ENCODE data around the gene DDX39B.

DDX39B gene

GRCh38 chr6:31569861-31570536 is 28.2 kb upstream of the DDX39B start:
- Histone ChIP-seq H3K27ac (ENCODE audit: insufficient read depth in 1 of 2, low read depth in 1 of 2, low read length in 2 of 2, poor library complexity in 1 of 2, severe bottlenecking in 2 of 2) (no peak overlapping the region), H3K36me3 (ENCODE audit: control insufficient read depth in 4 of 4, insufficient read depth in 4 of 4, low read length in 3 of 4) (no peaks in the 10 kb centered on the region), H3K9me3 (ENCODE audit: control extremely low read depth in 1 of 5, control insufficient read depth in 4 of 5, insufficient read depth in 2 of 5, low read depth in 1 of 5, low read length in 4 of 5) (no peaks in the 10 kb centered on the region), H3K27me3 (replicated peaks in 2 of 5; ENCODE audit: control insufficient read depth in 4 of 5, insufficient read depth in 5 of 5, low read length in 4 of 5) (no peaks in the 10 kb centered on the region), H3K4me1 (ENCODE audit: control extremely low read depth in 1 of 4, control insufficient read depth in 4 of 4, insufficient read depth in 4 of 4, low read length in 3 of 4) (peaks cover 0 to 32% (median 10%) of the 10 kb centered on the region in 4 experiments), H3K4me3 (ENCODE audit: control insufficient read depth in 1 of 7, extremely low read depth in 1 of 7, insufficient read depth in 4 of 7, low read depth in 2 of 7, low read length in 6 of 7) (no peak overlapping the region)
- DNase-seq: no peak
- CTCF ChIA-PET: interaction anchor here (0.6 to 9.9 kb wide), 6 partner anchors 7 to 26 kb away, joined by 3 to 139 read pairs (median 13); partner anchors contain the start of genes LTB, NCR3 and TNF
- WGBS (ENCODE audit: insufficient coverage): no CpG with 5 or more reads among the region's 1 CpG
- POLR2A ChIA-PET: interaction anchor here (0.7 kb wide), 1 partner anchor 82 kb away, joined by 3 read pairs; no protein-coding TSS in a partner anchor

- no peaks in the 10 kb centered on the region for H3K36me3 ChIP-seq (ENCODE audit: control insufficient read depth in 4 of 4, insufficient read depth in 4 of 4, low read length in 3 of 4)
- no peaks in the 10 kb centered on the region for H3K9me3 ChIP-seq (ENCODE audit: control extremely low read depth in 1 of 5, control insufficient read depth in 4 of 5, insufficient read depth in 2 of 5, low read depth in 1 of 5, low read length in 4 of 5)
- CTCF ChIA-PET: interaction anchor here (1.7 to 9.9 kb wide), 5 partner anchors 11 to 27 kb away, joined by 4 to 139 read pairs (median 23); partner anchors contain the start of genes LTB, NCR3, NFKBIL1 and TNF
- peak in 2 of 3 donors; percentile 63 to 66 for DNase-seq
- H3K4me1 ChIP-seq (ENCODE audit: control extremely low read depth in 1 of 4, control insufficient read depth in 4 of 4, insufficient read depth in 4 of 4, low read length in 3 of 4): peaks cover 2 to 35% (median 10%) of the 10 kb centered on the region in 4 experiments
- 58% methylated on average over 3 of the region's 3 CpGs for WGBS (ENCODE audit: insufficient coverage)
- no peaks in the 10 kb centered on the region for H3K27me3 ChIP-seq (replicated peaks in 2 of 5; ENCODE audit: control insufficient read depth in 4 of 5, insufficient read depth in 5 of 5, low read length in 4 of 5)
- H3K27ac ChIP-seq (ENCODE audit: insufficient read depth in 1 of 2, low read depth in 1 of 2, low read length in 2 of 2, poor library complexity in 1 of 2, severe bottlenecking in 2 of 2): no peak overlapping the region
- no peak overlapping the region for H3K4me3 ChIP-seq (ENCODE audit: control insufficient read depth in 1 of 7, extremely low read depth in 1 of 7, insufficient read depth in 4 of 7, low read depth in 2 of 7, low read length in 6 of 7)
- POLR2A ChIA-PET: no interaction called here
Measured at GRCh38 chr6:31568537-31568961, 26.7 kb upstream of the DDX39B start.

GRCh38 chr6:31567531-31568370 is 25.9 kb upstream of the DDX39B start:
- WGBS (ENCODE audit: insufficient coverage): 75% methylated on average over 4 of the region's 9 CpGs
- POLR2A ChIA-PET: no interaction called here
- CTCF ChIA-PET: interaction anchor here (1.7 to 9.9 kb wide), 5 partner anchors 12 to 28 kb away, joined by 4 to 139 read pairs (median 23); partner anchors contain the start of genes LTB, NCR3, NFKBIL1 and TNF

GRCh38 chr6:31560697-31561058 is 18.9 kb upstream of the DDX39B start:
- DNase-seq: no peak
- peaks cover 30 to 83% (median 61%) of the 10 kb centered on the region in 4 experiments for H3K4me1 ChIP-seq (ENCODE audit: control extremely low read depth in 1 of 4, control insufficient read depth in 4 of 4, insufficient read depth in 4 of 4, low read length in 3 of 4)
- POLR2A ChIA-PET: interaction anchor here (1.5 to 2.7 kb wide), 3 partner anchors 9 to 177 kb away, joined by 5 to 13 read pairs (median 7); partner anchors contain the start of gene LST1

More at GRCh38 chr6:31567531-31568370, 25.9 kb upstream of the DDX39B start:
- H3K27me3 ChIP-seq (replicated peaks in 2 of 5; ENCODE audit: control insufficient read depth in 4 of 5, insufficient read depth in 5 of 5, low read length in 4 of 5): no peaks in the 10 kb centered on the region
- H3K9me3 ChIP-seq (ENCODE audit: control extremely low read depth in 1 of 5, control insufficient read depth in 4 of 5, insufficient read depth in 2 of 5, low read depth in 1 of 5, low read length in 4 of 5): no peaks in the 10 kb centered on the region
- peaks cover 2 to 43% (median 12%) of the 10 kb centered on the region in 4 experiments for H3K4me1 ChIP-seq (ENCODE audit: control extremely low read depth in 1 of 4, control insufficient read depth in 4 of 4, insufficient read depth in 4 of 4, low read length in 3 of 4)
- no peak overlapping the region for H3K27ac ChIP-seq (ENCODE audit: insufficient read depth in 1 of 2, low read depth in 1 of 2, low read length in 2 of 2, poor library complexity in 1 of 2, severe bottlenecking in 2 of 2)
- H3K36me3 ChIP-seq (ENCODE audit: control insufficient read depth in 4 of 4, insufficient read depth in 4 of 4, low read length in 3 of 4): no peaks in the 10 kb centered on the region
- H3K4me3 ChIP-seq (ENCODE audit: control insufficient read depth in 1 of 7, extremely low read depth in 1 of 7, insufficient read depth in 4 of 7, low read depth in 2 of 7, low read length in 6 of 7): no peak overlapping the region
- no peak for DNase-seq

GRCh38 chr6:31559958-31560696 is 18.3 kb upstream of the DDX39B start:
- peak; percentile 58 to 91 (median 87) for DNase-seq
- CTCF ChIA-PET: interaction anchor here (1.1 to 24.7 kb wide), 6 partner anchors 11 to 258 kb away, joined by 3 to 557 read pairs (median 21); partner anchors contain the start of genes AIF1, LST1, LTB and NCR3
- WGBS (ENCODE audit: insufficient coverage): 3% methylated on average over 7 of the region's 7 CpGs
- H3K9me3 ChIP-seq (ENCODE audit: control extremely low read depth in 1 of 5, control insufficient read depth in 4 of 5, insufficient read depth in 2 of 5, low read depth in 1 of 5, low read length in 4 of 5): no peaks in the 10 kb centered on the region
- H3K4me1 ChIP-seq (ENCODE audit: control extremely low read depth in 1 of 4, control insufficient read depth in 4 of 4, insufficient read depth in 4 of 4, low read length in 3 of 4): peaks cover 30 to 83% (median 62%) of the 10 kb centered on the region in 4 experiments
- H3K4me3 ChIP-seq (ENCODE audit: control insufficient read depth in 1 of 7, extremely low read depth in 1 of 7, insufficient read depth in 4 of 7, low read depth in 2 of 7, low read length in 6 of 7): peak overlapping the region; percentile 16 to 64 (median 41)
- POLR2A ChIA-PET: interaction anchor here (1.5 to 2.7 kb wide), 3 partner anchors 9 to 177 kb away, joined by 5 to 13 read pairs (median 7); partner anchors contain the start of gene LST1
- H3K36me3 ChIP-seq (ENCODE audit: control insufficient read depth in 4 of 4, insufficient read depth in 4 of 4, low read length in 3 of 4): peaks cover 0 to 4% (median 1%) of the 10 kb centered on the region in 4 experiments
- no peaks in the 10 kb centered on the region for H3K27me3 ChIP-seq (replicated peaks in 2 of 5; ENCODE audit: control insufficient read depth in 4 of 5, insufficient read depth in 5 of 5, low read length in 4 of 5)
- H3K27ac ChIP-seq (ENCODE audit: insufficient read depth in 1 of 2, low read depth in 1 of 2, low read length in 2 of 2, poor library complexity in 1 of 2, severe bottlenecking in 2 of 2): peak overlapping the region in 1 of 2 experiments; percentile 69

More at GRCh38 chr6:31560697-31561058, 18.9 kb upstream of the DDX39B start:
- CTCF ChIA-PET: interaction anchor here (1.3 to 24.7 kb wide), 4 partner anchors 11 to 36 kb away, joined by 4 to 557 read pairs (median 82); partner anchors contain the start of genes LST1, LTB, NCR3 and NFKBIL1
- Histone ChIP-seq H3K36me3 (ENCODE audit: control insufficient read depth in 4 of 4, insufficient read depth in 4 of 4, low read length in 3 of 4) (peaks cover 0 to 4% (median 1%) of the 10 kb centered on the region in 4 experiments), H3K9me3 (ENCODE audit: control extremely low read depth in 1 of 5, control insufficient read depth in 4 of 5, insufficient read depth in 2 of 5, low read depth in 1 of 5, low read length in 4 of 5) (no peaks in the 10 kb centered on the region), H3K27me3 (replicated peaks in 2 of 5; ENCODE audit: control insufficient read depth in 4 of 5, insufficient read depth in 5 of 5, low read length in 4 of 5) (no peaks in the 10 kb centered on the region), H3K4me3 (ENCODE audit: control insufficient read depth in 1 of 7, extremely low read depth in 1 of 7, insufficient read depth in 4 of 7, low read depth in 2 of 7, low read length in 6 of 7) (peak overlapping the region in 5 of 7 experiments; percentile 16 to 64 (median 33)), H3K27ac (ENCODE audit: insufficient read depth in 1 of 2, low read depth in 1 of 2, low read length in 2 of 2, poor library complexity in 1 of 2, severe bottlenecking in 2 of 2) (peak overlapping the region in 1 of 2 experiments; percentile 69)

GRCh38 chr6:31559606-31559957 is 17.8 kb upstream of the DDX39B start:
- Histone ChIP-seq H3K27ac (ENCODE audit: insufficient read depth in 1 of 2, low read depth in 1 of 2, low read length in 2 of 2, poor library complexity in 1 of 2, severe bottlenecking in 2 of 2) (peak overlapping the region in 1 of 2 experiments; percentile 69), H3K27me3 (replicated peaks in 2 of 5; ENCODE audit: control insufficient read depth in 4 of 5, insufficient read depth in 5 of 5, low read length in 4 of 5) (no peaks in the 10 kb centered on the region), H3K9me3 (ENCODE audit: control extremely low read depth in 1 of 5, control insufficient read depth in 4 of 5, insufficient read depth in 2 of 5, low read depth in 1 of 5, low read length in 4 of 5) (no peaks in the 10 kb centered on the region), H3K4me3 (ENCODE audit: control insufficient read depth in 1 of 7, extremely low read depth in 1 of 7, insufficient read depth in 4 of 7, low read depth in 2 of 7, low read length in 6 of 7) (peak overlapping the region in 6 of 7 experiments; percentile 27 to 64 (median 42)), H3K4me1 (ENCODE audit: control extremely low read depth in 1 of 4, control insufficient read depth in 4 of 4, insufficient read depth in 4 of 4, low read length in 3 of 4) (peaks cover 30 to 83% (median 62%) of the 10 kb centered on the region in 4 experiments), H3K36me3 (ENCODE audit: control insufficient read depth in 4 of 4, insufficient read depth in 4 of 4, low read length in 3 of 4) (peaks cover 0 to 4% (median 1%) of the 10 kb centered on the region in 4 experiments)
- no peak for DNase-seq
- ChIA-PET POLR2A (interaction anchor here (1.4 to 2.7 kb wide), 4 partner anchors 16 to 178 kb away, joined by 5 to 13 read pairs (median 6); partner anchors contain the start of genes LST1, LTB and TNF), CTCF (interaction anchor here (1.0 to 24.7 kb wide), 8 partner anchors 10 to 258 kb away, joined by 3 to 557 read pairs (median 4); partner anchors contain the start of genes AIF1, ATP6V1G2, LST1 and LTB)
- 15% methylated on average over 3 of the region's 4 CpGs for WGBS (ENCODE audit: insufficient coverage)
